Measurements from ENCODE around the gene ACTG2.

DNA sequence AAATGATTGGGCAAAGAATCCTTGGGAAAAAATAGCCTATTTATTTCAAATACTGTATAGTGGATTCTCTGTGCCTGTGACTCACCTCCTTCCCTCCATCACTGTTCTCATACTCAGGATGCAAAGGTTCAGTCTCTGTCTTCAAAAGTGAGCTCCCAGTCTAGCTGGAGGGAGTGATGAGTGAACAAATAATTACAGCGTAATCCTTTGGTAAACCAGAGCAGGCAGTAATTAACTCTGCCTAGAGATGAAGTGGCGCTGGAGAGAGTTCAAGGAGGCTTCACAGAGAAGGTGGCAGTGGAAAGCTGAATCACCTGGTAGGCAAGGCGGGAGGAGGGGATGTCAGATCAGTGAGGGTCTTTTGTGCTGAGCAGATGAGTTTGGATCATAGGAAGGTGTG, 40.4 kb downstream of the ACTG2 start:
- TF ChIP-seq, protein P1, sequence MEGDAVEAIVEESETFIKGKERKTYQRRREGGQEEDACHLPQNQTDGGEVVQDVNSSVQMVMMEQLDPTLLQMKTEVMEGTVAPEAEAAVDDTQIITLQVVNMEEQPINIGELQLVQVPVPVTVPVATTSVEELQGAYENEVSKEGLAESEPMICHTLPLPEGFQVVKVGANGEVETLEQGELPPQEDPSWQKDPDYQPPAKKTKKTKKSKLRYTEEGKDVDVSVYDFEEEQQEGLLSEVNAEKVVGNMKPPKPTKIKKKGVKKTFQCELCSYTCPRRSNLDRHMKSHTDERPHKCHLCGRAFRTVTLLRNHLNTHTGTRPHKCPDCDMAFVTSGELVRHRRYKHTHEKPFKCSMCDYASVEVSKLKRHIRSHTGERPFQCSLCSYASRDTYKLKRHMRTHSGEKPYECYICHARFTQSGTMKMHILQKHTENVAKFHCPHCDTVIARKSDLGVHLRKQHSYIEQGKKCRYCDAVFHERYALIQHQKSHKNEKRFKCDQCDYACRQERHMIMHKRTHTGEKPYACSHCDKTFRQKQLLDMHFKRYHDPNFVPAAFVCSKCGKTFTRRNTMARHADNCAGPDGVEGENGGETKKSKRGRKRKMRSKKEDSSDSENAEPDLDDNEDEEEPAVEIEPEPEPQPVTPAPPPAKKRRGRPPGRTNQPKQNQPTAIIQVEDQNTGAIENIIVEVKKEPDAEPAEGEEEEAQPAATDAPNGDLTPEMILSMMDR (conservative IDR thresholded peaks at IDR 0.05; ENCODE audit: low read length), result no peak
- TF ChIP-seq EZH2phosphoT487 (IDR thresholded peaks at IDR 0.05; ENCODE audit: borderline replicate concordance), result no peak

All from Loucy (cell line).